HepG2 (cell line): ENCODE data around the gene IMPG2. TPM values are rescaled to one million over a fixed set of nuclear protein-coding genes. Genes with fewer than 3 reads are reported as not detected.

Experiments
- ATAC-seq: fragments of 200-7000 bp; cut with Tn5 transposase; 3 replicates; pipeline ENCODE4 v1.9.1; 2020; ENCODE audit warnings: mild to moderate bottlenecking, moderate library complexity
- BruUV-seq: library from RNA; stranded (reverse); fragments of 400-500 nt; replicated peaks from 2 replicates; lab custom pipeline; 2021; lab: Mats Ljungman, UMichigan
- CTCF ChIA-PET: fragments of 300-600 bp; formaldehyde crosslinking; extraction: SDS; loops from one replicate; lab custom pipeline; 2021; ENCODE audit warnings: low total read pairs, inconsistent platforms, low intra/inter-chr PET ratio; lab: Yijun Ruan, JAX
- POLR2A ChIA-PET: fragments of 350-600 bp; sonication (Branson Sonifier 250); formaldehyde crosslinking; loops from one replicate; lab custom pipeline; 2020; ENCODE audit warnings: antibody characterized with exemption, inconsistent platforms; lab: Yijun Ruan, JAX
- DNase-seq: peaks from one replicate; pipeline ENCODE4 v3.0.0-alpha.2; 2015; ENCODE audit warnings: low spot score
- FAIRE-seq: peaks from 3 replicates; lab custom pipeline; 2011; peaks lifted over from hg19 to GRCh38; lab: Jason Lieb, UNC
- H2AFZ ChIP-seq: one replicate; pipeline ENCODE4 v1.6.1; 2011; ENCODE audit warnings: low read length, inconsistent platforms
- H3K27ac ChIP-seq: fragments of 300-600 bp; 3 replicates; pipeline ENCODE4 v1.8.0; 2011; ENCODE audit warnings: mixed run types, mild to moderate bottlenecking, mixed read lengths, low read length, inconsistent platforms; ENCODE audit not compliant: insufficient read depth; ENCODE audit errors: extremely low read length
- H3K27me3 ChIP-seq, 2 experiments: fragments of 200-600 bp in 1 of 2; 2 replicates in 1 of 2; 3 replicates in 1 of 2; pipeline versions ENCODE4 v1.6.0 to v1.8.0; 2011; ENCODE audit warnings: low read length in 2 of 2, mild to moderate bottlenecking in 2 of 2, moderate library complexity in 2 of 2, inconsistent platforms in 1 of 2; ENCODE audit not compliant: insufficient read depth in 2 of 2, control insufficient read depth in 1 of 2
- H3K36me3 ChIP-seq, 2 experiments: fragments of 200-600 bp in 1 of 2; replicated peaks in 1 of 2; 2 replicates in 1 of 2; 3 replicates in 1 of 2; pipeline versions ENCODE4 v1.5.1 to v1.8.0; 2011; ENCODE audit warnings: low read length in 2 of 2, inconsistent platforms in 1 of 2; ENCODE audit not compliant: insufficient read depth in 2 of 2, control insufficient read depth in 1 of 2
- H3K4me1 ChIP-seq: 2 replicates; pipeline ENCODE4 v1.5.1; 2012; ENCODE audit warnings: low read length, inconsistent platforms; ENCODE audit not compliant: insufficient read depth
- H3K4me2 ChIP-seq: 2 replicates; pipeline ENCODE4 v1.6.0; 2011; ENCODE audit warnings: low read depth, low read length, inconsistent platforms
- H3K4me3 ChIP-seq, 3 experiments: fragments of 200-600 bp in 1 of 3; sonication (generic), shearing (Covaris generic) in 1 of 3; replicated peaks in 1 of 3; 2 replicates each; pipeline ENCODE4 v1.5.1; 2011 to 2016; ENCODE audit warnings: low read length in 3 of 3, inconsistent platforms in 2 of 3, low read depth in 2 of 3, mild to moderate bottlenecking in 2 of 3, control low read depth in 1 of 3, mixed read lengths in 1 of 3; ENCODE audit not compliant: insufficient read depth in 1 of 3
- H3K79me2 ChIP-seq: one replicate; pipeline ENCODE4 v1.6.1; 2011; ENCODE audit warnings: low read length, inconsistent platforms; ENCODE audit not compliant: insufficient read depth
- H3K9ac ChIP-seq: 2 replicates; pipeline ENCODE4 v1.6.0; 2011; ENCODE audit warnings: mild to moderate bottlenecking, low read depth, low read length, inconsistent platforms; ENCODE audit not compliant: insufficient read depth
- H3K9me3 ChIP-seq: 2 replicates; pipeline ENCODE4 v1.5.1; 2012; ENCODE audit warnings: mild to moderate bottlenecking, low read length
- H4K20me1 ChIP-seq: 2 replicates; pipeline ENCODE4 v1.6.0; 2011; ENCODE audit warnings: inconsistent platforms, mild to moderate bottlenecking, low read length, moderate library complexity; ENCODE audit not compliant: insufficient read depth
- BCL6 ChIP-seq: IDR thresholded peaks from 2 replicates; pipeline ENCODE4 v1.6.1; 2016; ENCODE audit warnings: missing genetic modification reagents, missing compliant biosample characterization
- EZH2 ChIP-seq: conservative IDR thresholded peaks from 2 replicates; pipeline ENCODE4 v1.6.1; 2012; ENCODE audit warnings: mild to moderate bottlenecking, low read depth, low read length, moderate library complexity
- FOSL2 ChIP-seq: sonication (generic); formaldehyde crosslinking; IDR thresholded peaks from 2 replicates; pipeline ENCODE4 v1.4.0; 2020; ENCODE audit warnings: missing genetic modification reagents
- FOXC1 ChIP-seq: sonication (generic); formaldehyde crosslinking; IDR thresholded peaks from 2 replicates; pipeline ENCODE4 v1.8.0; 2022; ENCODE audit warnings: mild to moderate bottlenecking, missing genetic modification reagents, borderline replicate concordance
- HNRNPK ChIP-seq: fragments of 200-400 bp; formaldehyde crosslinking; IDR thresholded peaks from 2 replicates; pipeline ENCODE4 v1.6.1; 2018; ENCODE audit warnings: low read length, low read depth, moderate library complexity, mild to moderate bottlenecking; ENCODE audit not compliant: poor library complexity, severe bottlenecking
- HNRNPUL1 ChIP-seq: fragments of 200-400 bp; formaldehyde crosslinking; IDR thresholded peaks from 2 replicates; pipeline ENCODE4 v1.6.1; 2017; ENCODE audit warnings: low read depth, mild to moderate bottlenecking, low read length, moderate library complexity
- JUNB ChIP-seq: sonication (generic); formaldehyde crosslinking; IDR thresholded peaks from 2 replicates; pipeline ENCODE4 v1.8.0; 2022; ENCODE audit warnings: missing genetic modification reagents, mild to moderate bottlenecking, borderline replicate concordance
- PLRG1 ChIP-seq: fragments of 450-650 bp; conservative IDR thresholded peaks from 2 replicates; pipeline ENCODE4 v1.6.1; 2016
- POLR2A ChIP-seq, 2 experiments: IDR thresholded peaks; 2 replicates each; pipeline ENCODE4 v1.6.1; 2011; ENCODE audit warnings: low read depth in 2 of 2, low read length in 2 of 2, mild to moderate bottlenecking in 1 of 2, moderate library complexity in 1 of 2; ENCODE audit not compliant: insufficient read depth in 1 of 2
- SMYD3 ChIP-seq: sonication (generic); formaldehyde crosslinking; IDR thresholded peaks from 2 replicates; pipeline ENCODE4 v1.8.1; 2023; ENCODE audit warnings: mild to moderate bottlenecking, missing genetic modification reagents
- TFDP2 ChIP-seq: sonication (generic); formaldehyde crosslinking; IDR thresholded peaks from 2 replicates; pipeline ENCODE4 v1.4.0; 2020; ENCODE audit warnings: missing genetic modification reagents
- TGIF2 ChIP-seq: IDR thresholded peaks from 2 replicates; pipeline ENCODE4 v1.6.1; 2016; ENCODE audit warnings: control low read depth, missing compliant biosample characterization
- WGBS: methylation state at CpG from one replicate; pipeline ENCODE4 v1.1.6; 2017; ENCODE audit warnings: low lambda C conversion rate; 5-methylcytosine and 5-hydroxymethylcytosine counted together
- in situ Hi-C: cut with HindIII; loops from 2 replicates; pipeline ENCODE4 v1.10.0; 2017; ENCODE audit warnings: low pct_unique_long_range_greater_than_20kb; ENCODE audit not compliant: extremely low pct_ligation_motif_present
- intact Hi-C: fragments of 100-400 bp; cut with micrococcal nuclease; formaldehyde crosslinking; loops from one replicate; pipeline ENCODE4 v1.10.0; 2022; ENCODE audit not compliant: unreplicated experiment
- polyA plus RNA-seq, 8 experiments: library from polyadenylated mRNA; depleted of rRNA in 3 of 8; stranded (reverse) in 7 of 8; unstranded in 1 of 8; fragments of >200 nt; fragmentation: Illumina TruSeq in 4 of 8; extraction: Trizol in 4 of 8; gene quantifications; 2 replicates each; pipeline versions ENCODE4 v1.2.1 to v1.2.3, GENCODE V29; 2011 to 2016; ENCODE audit warnings: low read depth in 4 of 8, missing spikeins in 1 of 8, mixed read lengths in 1 of 8; ENCODE audit not compliant: insufficient read depth in 1 of 8
- total RNA-seq, 5 experiments: library from RNA; depleted of rRNA; stranded (reverse); fragments of >200 nt; fragmentation: Illumina TruSeq; extraction: Trizol; gene quantifications; 2 replicates each; pipeline ENCODE4 v1.2.3, GENCODE V29; 2016; ENCODE audit warnings: low read depth in 1 of 5
- TF ChIP-seq, protein P1 (sequence below): conservative IDR thresholded peaks from 2 replicates; pipeline ENCODE4 v1.6.1; 2018; ENCODE audit warnings: missing genetic modification reagents
- TF ChIP-seq, protein P2 (sequence below): sonication (generic); formaldehyde crosslinking; IDR thresholded peaks from 2 replicates; pipeline ENCODE4 v1.4.0; 2020; ENCODE audit warnings: mild to moderate bottlenecking, missing genetic modification reagents

The IMPG2 gene
- total and polyA plus RNA-seq, 2 of the 13 experiments (the other 11 are each of a cell fraction or from before 2014, with no cell fraction given) = 0.02 to 0.03 TPM

DNA sequence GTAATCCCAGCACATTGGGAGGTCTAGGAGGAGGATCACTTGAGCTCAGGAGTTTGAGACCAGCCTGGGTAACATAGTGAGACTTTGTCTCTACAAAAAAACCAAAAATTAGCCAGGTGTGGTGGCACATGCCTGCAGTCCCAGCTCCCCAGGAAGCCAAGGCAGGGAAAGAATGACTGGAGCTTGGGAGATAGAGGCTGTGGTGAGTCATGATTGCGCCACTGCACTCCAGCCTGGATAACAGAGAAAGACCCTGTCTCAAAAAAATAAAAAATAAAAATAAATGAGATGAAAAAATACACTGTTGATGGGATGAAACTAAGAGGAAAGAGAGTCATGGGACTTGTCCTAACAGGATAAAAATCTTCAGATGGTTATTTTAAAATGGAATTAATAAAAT is 137.6 kb downstream of the IMPG2 start:
- Histone ChIP-seq H3K79me2 (no peaks in the 10 kb centered on the region), H3K9ac (no peak overlapping the region), H3K27me3 (no peaks in the 10 kb centered on the region; a peak in 1 of 5 replicates), H2AFZ (no peak overlapping the region), H3K9me3 (no peaks in the 10 kb centered on the region), H3K27ac (no peak overlapping the region), H4K20me1 (no peaks in the 10 kb centered on the region), H3K4me3 (no peak overlapping the region), H3K36me3 (no peaks in the 10 kb centered on the region)
- FAIRE-seq (no peak), ATAC-seq (no peak)
- in situ Hi-C loops (no loop called here), intact Hi-C loops (no loop called here)
- 9% methylated on average over 1 of the region's 1 CpG for WGBS
- BruUV-seq = no TSS peak
- CTCF ChIA-PET = no interaction called here
- TF ChIP-seq HNRNPK (no peak), TGIF2 (CRISPR knock-in tag) (no peak), JUNB (CRISPR knock-in tag) (no peak), FOSL2 (CRISPR knock-in tag) (peak; percentile 34; the same call in 1 of the 2 replicates), EZH2 (no peak), FOXC1 (no peak), HNRNPUL1 (no peak), PLRG1 (no peak)
- TF ChIP-seq, all 625 proteins: peak for 1
- H3K4me1 ChIP-seq = no peaks in the 10 kb centered on the region
- no peak for DNase-seq
- POLR2A ChIA-PET = no interaction called here
- H3K4me2 ChIP-seq = no peak overlapping the region

DNA sequence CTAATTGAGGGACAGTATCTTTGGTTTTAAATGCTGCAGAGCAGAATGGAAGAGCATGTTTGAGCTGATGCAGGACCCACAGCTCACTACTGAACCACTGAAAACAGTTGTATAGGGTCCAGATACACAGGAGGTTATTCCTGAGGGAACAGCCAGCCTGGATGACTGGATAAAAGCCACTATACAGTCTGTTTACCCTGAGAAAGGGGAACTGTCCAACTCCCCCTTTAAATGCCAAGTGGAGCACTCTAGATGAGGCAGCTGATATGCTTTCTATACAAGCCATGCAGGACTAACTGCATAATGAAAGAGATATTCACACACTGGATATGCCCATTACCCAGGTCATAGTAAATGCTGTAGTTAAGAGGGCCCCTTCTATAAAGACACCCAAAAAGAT is 138.6 kb downstream of the IMPG2 start:
- ATAC-seq (no peak), FAIRE-seq (no peak), DNase-seq (no peak)
- H2AFZ ChIP-seq = no peak overlapping the region
- H3K4me2 ChIP-seq = no peak overlapping the region
- H4K20me1 ChIP-seq = no peaks in the 10 kb centered on the region
- H3K4me1 ChIP-seq = no peaks in the 10 kb centered on the region
- no peaks in the 10 kb centered on the region for H3K27me3 ChIP-seq
- H3K36me3 ChIP-seq = no peaks in the 10 kb centered on the region
- BruUV-seq = no TSS peak
- in situ Hi-C loops = no loop called here
- POLR2A ChIA-PET = no interaction called here
- intact Hi-C loops = no loop called here
- H3K79me2 ChIP-seq = no peaks in the 10 kb centered on the region
- no peak overlapping the region for H3K4me3 ChIP-seq
- no peak for TF ChIP-seq TFDP2 (CRISPR knock-in tag)
- no peak for TF ChIP-seq BCL6 (CRISPR knock-in tag)
- TF ChIP-seq, protein P1, sequence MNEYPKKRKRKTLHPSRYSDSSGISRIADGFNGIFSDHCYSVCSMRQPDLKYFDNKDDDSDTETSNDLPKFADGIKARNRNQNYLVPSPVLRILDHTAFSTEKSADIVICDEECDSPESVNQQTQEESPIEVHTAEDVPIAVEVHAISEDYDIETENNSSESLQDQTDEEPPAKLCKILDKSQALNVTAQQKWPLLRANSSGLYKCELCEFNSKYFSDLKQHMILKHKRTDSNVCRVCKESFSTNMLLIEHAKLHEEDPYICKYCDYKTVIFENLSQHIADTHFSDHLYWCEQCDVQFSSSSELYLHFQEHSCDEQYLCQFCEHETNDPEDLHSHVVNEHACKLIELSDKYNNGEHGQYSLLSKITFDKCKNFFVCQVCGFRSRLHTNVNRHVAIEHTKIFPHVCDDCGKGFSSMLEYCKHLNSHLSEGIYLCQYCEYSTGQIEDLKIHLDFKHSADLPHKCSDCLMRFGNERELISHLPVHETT (CRISPR knock-in tag) = no peak
- TF ChIP-seq, protein P2, sequence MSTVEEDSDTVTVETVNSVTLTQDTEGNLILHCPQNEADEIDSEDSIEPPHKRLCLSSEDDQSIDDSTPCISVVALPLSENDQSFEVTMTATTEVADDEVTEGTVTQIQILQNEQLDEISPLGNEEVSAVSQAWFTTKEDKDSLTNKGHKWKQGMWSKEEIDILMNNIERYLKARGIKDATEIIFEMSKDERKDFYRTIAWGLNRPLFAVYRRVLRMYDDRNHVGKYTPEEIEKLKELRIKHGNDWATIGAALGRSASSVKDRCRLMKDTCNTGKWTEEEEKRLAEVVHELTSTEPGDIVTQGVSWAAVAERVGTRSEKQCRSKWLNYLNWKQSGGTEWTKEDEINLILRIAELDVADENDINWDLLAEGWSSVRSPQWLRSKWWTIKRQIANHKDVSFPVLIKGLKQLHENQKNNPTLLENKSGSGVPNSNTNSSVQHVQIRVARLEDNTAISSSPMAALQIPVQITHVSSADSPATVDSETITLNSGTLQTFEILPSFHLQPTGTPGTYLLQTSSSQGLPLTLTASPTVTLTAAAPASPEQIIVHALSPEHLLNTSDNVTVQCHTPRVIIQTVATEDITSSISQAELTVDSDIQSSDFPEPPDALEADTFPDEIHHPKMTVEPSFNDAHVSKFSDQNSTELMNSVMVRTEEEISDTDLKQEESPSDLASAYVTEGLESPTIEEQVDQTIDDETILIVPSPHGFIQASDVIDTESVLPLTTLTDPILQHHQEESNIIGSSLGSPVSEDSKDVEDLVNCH (CRISPR knock-in tag) = no peak
- TF ChIP-seq POLR2A (IDR thresholded peaks at IDR 0.05; ENCODE audit: insufficient read depth in 1 of 2, low read depth in 2 of 2, low read length in 2 of 2) = no peak
- TF ChIP-seq FOSL2 (CRISPR knock-in tag) = no peak
- TF ChIP-seq SMYD3 (CRISPR knock-in tag) = no peak
- CTCF ChIA-PET = no interaction called here
- H3K27ac ChIP-seq = no peak overlapping the region
- H3K9me3 ChIP-seq = no peaks in the 10 kb centered on the region
- H3K9ac ChIP-seq = no peak overlapping the region
